HepG2 (cell line): ENCODE measurements around the gene FRMD8. TPM values are rescaled to one million over a fixed set of nuclear protein-coding genes. Genes with fewer than 3 reads are reported as not detected.

Experiments used
- DNMT3B ChIP-seq: conservative IDR thresholded peaks from 2 replicates; pipeline ENCODE4 v1.6.1; 2016; ENCODE audit warnings: missing biosample characterization, control low read depth
- GATAD2A ChIP-seq: IDR thresholded peaks from 2 replicates; pipeline ENCODE4 v1.6.1; 2016
- KDM5A ChIP-seq: fragments of 200-600 bp; sonication (generic); IDR thresholded peaks from 2 replicates; pipeline ENCODE4 v1.7.0; 2018; ENCODE audit warnings: antibody characterized with exemption, mild to moderate bottlenecking, low read length, borderline replicate concordance
- KLF11 ChIP-seq: IDR thresholded peaks from 2 replicates; pipeline ENCODE4 v1.6.1; 2016; ENCODE audit warnings: missing compliant biosample characterization
- MAFG ChIP-seq: sonication (generic); formaldehyde crosslinking; IDR thresholded peaks from 2 replicates; pipeline ENCODE4 v1.5.1; 2020; ENCODE audit warnings: mild to moderate bottlenecking, missing genetic modification reagents
- NFIC ChIP-seq: IDR thresholded peaks from 2 replicates; pipeline ENCODE4 v1.6.1; 2012; ENCODE audit warnings: mild to moderate bottlenecking, low read length, inconsistent platforms
- PTBP1 ChIP-seq: fragments of 200-400 bp; formaldehyde crosslinking; IDR thresholded peaks from 2 replicates; pipeline ENCODE4 v1.6.1; 2018; ENCODE audit warnings: low read length, low read depth; ENCODE audit not compliant: poor library complexity, severe bottlenecking
- SATB2 ChIP-seq: sonication (generic); formaldehyde crosslinking; IDR thresholded peaks from 2 replicates; pipeline ENCODE4 v1.5.0; 2020; ENCODE audit warnings: missing genetic modification reagents
- SIX1 ChIP-seq: sonication (generic); formaldehyde crosslinking; IDR thresholded peaks from 2 replicates; pipeline ENCODE4 v1.4.0; 2020; ENCODE audit warnings: missing genetic modification reagents, borderline replicate concordance
- ZNF264 ChIP-seq: sonication (generic); formaldehyde crosslinking; IDR thresholded peaks from 2 replicates; pipeline ENCODE4 v1.4.0; 2020; ENCODE audit warnings: missing genetic modification reagents
- ZNF839 ChIP-seq: sonication (generic); formaldehyde crosslinking; IDR thresholded peaks from 2 replicates; pipeline ENCODE4 v1.4.0; 2020; ENCODE audit warnings: missing genetic modification reagents, mild to moderate bottlenecking, borderline replicate concordance
- polyA plus RNA-seq, 8 experiments: library from polyadenylated mRNA; depleted of rRNA in 3 of 8; stranded (reverse) in 7 of 8; unstranded in 1 of 8; fragments of >200 nt; fragmentation: Illumina TruSeq in 4 of 8; extraction: Trizol in 4 of 8; gene quantifications; 2 replicates each; pipeline versions ENCODE4 v1.2.1 to v1.2.3, GENCODE V29; 2011 to 2016; ENCODE audit warnings: low read depth in 4 of 8, missing spikeins in 1 of 8, mixed read lengths in 1 of 8; ENCODE audit not compliant: insufficient read depth in 1 of 8
- total RNA-seq, 5 experiments: library from RNA; depleted of rRNA; stranded (reverse); fragments of >200 nt; fragmentation: Illumina TruSeq; extraction: Trizol; gene quantifications; 2 replicates each; pipeline ENCODE4 v1.2.3, GENCODE V29; 2016; ENCODE audit warnings: low read depth in 1 of 5
- TF ChIP-seq, protein P1 (sequence below): IDR thresholded peaks from 2 replicates; pipeline ENCODE4 v1.6.1; 2016; ENCODE audit warnings: mild to moderate bottlenecking, missing biosample characterization, missing genetic modification reagents
- TF ChIP-seq, protein P2 (sequence below): sonication (generic); formaldehyde crosslinking; IDR thresholded peaks from 2 replicates; pipeline ENCODE4 v1.5.1; 2020; ENCODE audit warnings: mild to moderate bottlenecking, missing genetic modification reagents, moderate library complexity
- TF ChIP-seq, protein P3 (sequence below): sonication (generic); formaldehyde crosslinking; IDR thresholded peaks from 2 replicates; pipeline ENCODE4 v1.4.0; 2020; ENCODE audit warnings: missing genetic modification reagents
- TF ChIP-seq, protein P4 (sequence below): sonication (generic); formaldehyde crosslinking; IDR thresholded peaks from 2 replicates; pipeline ENCODE4 v1.4.0; 2020; ENCODE audit warnings: missing genetic modification reagents
- TF ChIP-seq, protein P5 (sequence below), 2 experiments: IDR thresholded peaks; 2 replicates each; pipeline ENCODE4 v1.6.1; 2011 to 2012; ENCODE audit warnings: low read length in 2 of 2, borderline replicate concordance in 1 of 2, low read depth in 1 of 2, mild to moderate bottlenecking in 1 of 2, moderate library complexity in 1 of 2

FRMD8 gene
- total and polyA plus RNA-seq, 2 of the 13 experiments (the other 11 are each of a cell fraction or from before 2014, with no cell fraction given): 5.8 to 20.6 TPM

DNA sequence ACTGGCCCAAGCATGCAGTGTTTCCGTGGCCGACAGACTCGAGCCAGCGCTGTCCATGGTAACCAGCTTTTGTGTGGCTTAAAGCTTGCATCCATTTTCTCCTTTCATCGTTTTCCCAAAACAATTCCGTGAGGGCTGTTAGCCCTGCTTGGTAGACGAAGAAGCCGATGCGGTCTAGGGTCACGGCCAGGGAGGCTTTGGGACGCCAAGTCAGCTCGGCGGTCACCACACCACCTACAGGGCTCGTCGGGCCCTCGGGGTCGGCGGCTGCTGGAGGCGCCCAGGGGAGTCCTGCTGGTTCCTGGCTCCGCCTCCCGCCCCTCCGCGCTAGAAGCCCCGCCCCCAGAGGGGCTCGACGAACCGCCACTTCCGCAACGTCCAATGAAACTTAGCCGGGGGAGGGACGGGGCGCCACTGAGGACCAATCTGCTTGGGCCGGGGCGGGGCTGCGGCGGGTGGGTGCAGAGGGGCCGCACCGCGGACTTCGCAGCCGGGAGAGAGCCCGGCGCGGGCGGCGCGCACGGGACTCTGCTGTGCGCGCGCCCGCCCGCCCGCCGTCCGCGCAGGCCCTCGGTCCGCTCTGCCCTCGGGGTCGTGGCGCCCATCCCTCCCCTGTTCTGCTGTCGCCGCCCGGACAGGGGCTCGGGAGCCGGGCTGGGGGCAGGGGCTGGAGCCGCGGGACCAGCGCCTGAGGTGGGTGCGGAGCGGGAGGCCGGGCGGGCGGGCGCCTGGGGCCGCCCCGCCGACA is 32.0 kb upstream of the FRMD8 start, which contains the start of gene TIGD3 (continued):
- no peak for TF ChIP-seq SIX1 (CRISPR knock-in tag)
- TF ChIP-seq ZNF839: no peak
- no peak for TF ChIP-seq PTBP1
- TF ChIP-seq, protein P1, sequence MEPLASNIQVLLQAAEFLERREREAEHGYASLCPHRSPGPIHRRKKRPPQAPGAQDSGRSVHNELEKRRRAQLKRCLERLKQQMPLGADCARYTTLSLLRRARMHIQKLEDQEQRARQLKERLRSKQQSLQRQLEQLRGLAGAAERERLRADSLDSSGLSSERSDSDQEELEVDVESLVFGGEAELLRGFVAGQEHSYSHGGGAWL (CRISPR knock-in tag): 0 out of 2 replicates have a peak, but pooled peaks have one; percentile 30
- TF ChIP-seq, protein P2, sequence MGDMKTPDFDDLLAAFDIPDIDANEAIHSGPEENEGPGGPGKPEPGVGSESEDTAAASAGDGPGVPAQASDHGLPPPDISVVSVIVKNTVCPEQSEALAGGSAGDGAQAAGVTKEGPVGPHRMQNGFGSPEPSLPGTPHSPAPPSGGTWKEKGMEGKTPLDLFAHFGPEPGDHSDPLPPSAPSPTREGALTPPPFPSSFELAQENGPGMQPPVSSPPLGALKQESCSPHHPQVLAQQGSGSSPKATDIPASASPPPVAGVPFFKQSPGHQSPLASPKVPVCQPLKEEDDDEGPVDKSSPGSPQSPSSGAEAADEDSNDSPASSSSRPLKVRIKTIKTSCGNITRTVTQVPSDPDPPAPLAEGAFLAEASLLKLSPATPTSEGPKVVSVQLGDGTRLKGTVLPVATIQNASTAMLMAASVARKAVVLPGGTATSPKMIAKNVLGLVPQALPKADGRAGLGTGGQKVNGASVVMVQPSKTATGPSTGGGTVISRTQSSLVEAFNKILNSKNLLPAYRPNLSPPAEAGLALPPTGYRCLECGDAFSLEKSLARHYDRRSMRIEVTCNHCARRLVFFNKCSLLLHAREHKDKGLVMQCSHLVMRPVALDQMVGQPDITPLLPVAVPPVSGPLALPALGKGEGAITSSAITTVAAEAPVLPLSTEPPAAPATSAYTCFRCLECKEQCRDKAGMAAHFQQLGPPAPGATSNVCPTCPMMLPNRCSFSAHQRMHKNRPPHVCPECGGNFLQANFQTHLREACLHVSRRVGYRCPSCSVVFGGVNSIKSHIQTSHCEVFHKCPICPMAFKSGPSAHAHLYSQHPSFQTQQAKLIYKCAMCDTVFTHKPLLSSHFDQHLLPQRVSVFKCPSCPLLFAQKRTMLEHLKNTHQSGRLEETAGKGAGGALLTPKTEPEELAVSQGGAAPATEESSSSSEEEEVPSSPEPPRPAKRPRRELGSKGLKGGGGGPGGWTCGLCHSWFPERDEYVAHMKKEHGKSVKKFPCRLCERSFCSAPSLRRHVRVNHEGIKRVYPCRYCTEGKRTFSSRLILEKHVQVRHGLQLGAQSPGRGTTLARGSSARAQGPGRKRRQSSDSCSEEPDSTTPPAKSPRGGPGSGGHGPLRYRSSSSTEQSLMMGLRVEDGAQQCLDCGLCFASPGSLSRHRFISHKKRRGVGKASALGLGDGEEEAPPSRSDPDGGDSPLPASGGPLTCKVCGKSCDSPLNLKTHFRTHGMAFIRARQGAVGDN: peak; percentile 41; the same call in 1 of the 2 replicates
- TF ChIP-seq, protein P3, sequence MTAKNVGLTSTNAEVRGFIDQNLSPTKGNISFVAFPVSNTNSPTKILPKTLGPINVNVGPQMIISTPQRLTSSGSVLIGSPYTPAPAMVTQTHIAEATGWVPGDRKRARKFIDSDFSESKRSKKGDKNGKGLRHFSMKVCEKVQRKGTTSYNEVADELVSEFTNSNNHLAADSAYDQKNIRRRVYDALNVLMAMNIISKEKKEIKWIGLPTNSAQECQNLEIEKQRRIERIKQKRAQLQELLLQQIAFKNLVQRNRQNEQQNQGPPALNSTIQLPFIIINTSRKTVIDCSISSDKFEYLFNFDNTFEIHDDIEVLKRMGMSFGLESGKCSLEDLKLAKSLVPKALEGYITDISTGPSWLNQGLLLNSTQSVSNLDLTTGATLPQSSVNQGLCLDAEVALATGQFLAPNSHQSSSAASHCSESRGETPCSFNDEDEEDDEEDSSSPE: peak; percentile 49; the same call in 1 of the 2 replicates
- TF ChIP-seq MAFG: no peak
- no peak for TF ChIP-seq NFIC
- 0 out of 2 replicates have a peak, but pooled peaks have one; percentile 34 for TF ChIP-seq KLF11 (CRISPR knock-in tag)
- TF ChIP-seq GATAD2A (CRISPR knock-in tag): peak; percentile 14; the same call in 1 of the 2 replicates
- TF ChIP-seq KDM5A: peak; percentile 37; the same call in 1 of the 2 replicates
- TF ChIP-seq SATB2 (CRISPR knock-in tag): no peak
- no peak for TF ChIP-seq DNMT3B (CRISPR knock-in tag)
- TF ChIP-seq, protein P4, sequence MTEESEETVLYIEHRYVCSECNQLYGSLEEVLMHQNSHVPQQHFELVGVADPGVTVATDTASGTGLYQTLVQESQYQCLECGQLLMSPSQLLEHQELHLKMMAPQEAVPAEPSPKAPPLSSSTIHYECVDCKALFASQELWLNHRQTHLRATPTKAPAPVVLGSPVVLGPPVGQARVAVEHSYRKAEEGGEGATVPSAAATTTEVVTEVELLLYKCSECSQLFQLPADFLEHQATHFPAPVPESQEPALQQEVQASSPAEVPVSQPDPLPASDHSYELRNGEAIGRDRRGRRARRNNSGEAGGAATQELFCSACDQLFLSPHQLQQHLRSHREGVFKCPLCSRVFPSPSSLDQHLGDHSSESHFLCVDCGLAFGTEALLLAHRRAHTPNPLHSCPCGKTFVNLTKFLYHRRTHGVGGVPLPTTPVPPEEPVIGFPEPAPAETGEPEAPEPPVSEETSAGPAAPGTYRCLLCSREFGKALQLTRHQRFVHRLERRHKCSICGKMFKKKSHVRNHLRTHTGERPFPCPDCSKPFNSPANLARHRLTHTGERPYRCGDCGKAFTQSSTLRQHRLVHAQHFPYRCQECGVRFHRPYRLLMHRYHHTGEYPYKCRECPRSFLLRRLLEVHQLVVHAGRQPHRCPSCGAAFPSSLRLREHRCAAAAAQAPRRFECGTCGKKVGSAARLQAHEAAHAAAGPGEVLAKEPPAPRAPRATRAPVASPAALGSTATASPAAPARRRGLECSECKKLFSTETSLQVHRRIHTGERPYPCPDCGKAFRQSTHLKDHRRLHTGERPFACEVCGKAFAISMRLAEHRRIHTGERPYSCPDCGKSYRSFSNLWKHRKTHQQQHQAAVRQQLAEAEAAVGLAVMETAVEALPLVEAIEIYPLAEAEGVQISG: no peak
- TF ChIP-seq, protein P5, sequence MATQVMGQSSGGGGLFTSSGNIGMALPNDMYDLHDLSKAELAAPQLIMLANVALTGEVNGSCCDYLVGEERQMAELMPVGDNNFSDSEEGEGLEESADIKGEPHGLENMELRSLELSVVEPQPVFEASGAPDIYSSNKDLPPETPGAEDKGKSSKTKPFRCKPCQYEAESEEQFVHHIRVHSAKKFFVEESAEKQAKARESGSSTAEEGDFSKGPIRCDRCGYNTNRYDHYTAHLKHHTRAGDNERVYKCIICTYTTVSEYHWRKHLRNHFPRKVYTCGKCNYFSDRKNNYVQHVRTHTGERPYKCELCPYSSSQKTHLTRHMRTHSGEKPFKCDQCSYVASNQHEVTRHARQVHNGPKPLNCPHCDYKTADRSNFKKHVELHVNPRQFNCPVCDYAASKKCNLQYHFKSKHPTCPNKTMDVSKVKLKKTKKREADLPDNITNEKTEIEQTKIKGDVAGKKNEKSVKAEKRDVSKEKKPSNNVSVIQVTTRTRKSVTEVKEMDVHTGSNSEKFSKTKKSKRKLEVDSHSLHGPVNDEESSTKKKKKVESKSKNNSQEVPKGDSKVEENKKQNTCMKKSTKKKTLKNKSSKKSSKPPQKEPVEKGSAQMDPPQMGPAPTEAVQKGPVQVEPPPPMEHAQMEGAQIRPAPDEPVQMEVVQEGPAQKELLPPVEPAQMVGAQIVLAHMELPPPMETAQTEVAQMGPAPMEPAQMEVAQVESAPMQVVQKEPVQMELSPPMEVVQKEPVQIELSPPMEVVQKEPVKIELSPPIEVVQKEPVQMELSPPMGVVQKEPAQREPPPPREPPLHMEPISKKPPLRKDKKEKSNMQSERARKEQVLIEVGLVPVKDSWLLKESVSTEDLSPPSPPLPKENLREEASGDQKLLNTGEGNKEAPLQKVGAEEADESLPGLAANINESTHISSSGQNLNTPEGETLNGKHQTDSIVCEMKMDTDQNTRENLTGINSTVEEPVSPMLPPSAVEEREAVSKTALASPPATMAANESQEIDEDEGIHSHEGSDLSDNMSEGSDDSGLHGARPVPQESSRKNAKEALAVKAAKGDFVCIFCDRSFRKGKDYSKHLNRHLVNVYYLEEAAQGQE (IDR thresholded peaks at IDR 0.05; ENCODE audit: borderline replicate concordance in 1 of 2, low read depth in 1 of 2, low read length in 2 of 2): peak; percentile 48 to 91
- no peak for TF ChIP-seq ZNF264 (CRISPR knock-in tag)
